Osteocyte (in vitro differentiated cells): ENCODE measurements around the gene LPXN. TPM values are rescaled to one million over a fixed set of nuclear protein-coding genes. Genes with fewer than 3 reads are reported as not detected.
"Not testable (repeated sequence)": the region's sequence is repeated elsewhere in the genome, so short reads cannot be mapped to it uniquely, and the experiment has no call there.

ENCODE experiments used
- DNase-seq: peaks from one replicate; pipeline ENCODE4 v3.0.0; 2021; ENCODE audit warnings: mixed read lengths; ENCODE audit not compliant: unreplicated experiment; ENCODE audit errors: extremely low spot score
- H3K27ac Mint-ChIP-seq: one replicate; pipeline ENCODE4 v1.8.0; 2021; ENCODE audit warnings: mild to moderate bottlenecking, mixed read lengths; ENCODE audit not compliant: unreplicated experiment
- H3K27me3 Mint-ChIP-seq: one replicate; pipeline ENCODE4 v1.8.0; 2021; ENCODE audit warnings: mixed read lengths; ENCODE audit not compliant: unreplicated experiment
- H3K36me3 Mint-ChIP-seq: one replicate; pipeline ENCODE4 v1.8.0; 2021; ENCODE audit warnings: mixed read lengths; ENCODE audit not compliant: unreplicated experiment
- H3K4me1 Mint-ChIP-seq: one replicate; pipeline ENCODE4 v1.8.0; 2021; ENCODE audit warnings: mixed read lengths; ENCODE audit not compliant: unreplicated experiment
- H3K4me3 Mint-ChIP-seq: one replicate; pipeline ENCODE4 v1.8.0; 2021; ENCODE audit warnings: mild to moderate bottlenecking, moderate library complexity, mixed read lengths; ENCODE audit not compliant: unreplicated experiment
- H3K9me3 Mint-ChIP-seq: one replicate; pipeline ENCODE4 v1.8.0; 2021; ENCODE audit warnings: mixed read lengths; ENCODE audit not compliant: unreplicated experiment
- CTCF ChIP-seq: fragments of 200-600 bp; sonication (generic); IDR thresholded peaks from 2 replicates; pipeline ENCODE4 v1.5.0; 2021; ENCODE audit warnings: antibody characterized with exemption, mild to moderate bottlenecking, moderate library complexity
- total RNA-seq: library from RNA; stranded (reverse); gene quantifications from 2 replicates; pipeline ENCODE4 v1.2.1, GENCODE V29; 2021

Gene LPXN
- total RNA-seq, 1 donor from 2014 or later = 7.3 TPM

- Mint-ChIP-seq H3K4me1 (peaks cover 46% of the 10 kb centered on the region), H3K27me3 (no peaks in the 10 kb centered on the region), H3K9me3 (no peaks in the 10 kb centered on the region), H3K27ac (peak overlapping the region; percentile 99), H3K36me3 (no peaks in the 10 kb centered on the region), H3K4me3 (peak overlapping the region; percentile 99)
- peak; percentile 60 for TF ChIP-seq CTCF
- DNase-seq = no peak
Measured at GRCh38 chr11:58576887-58577471, 1.3 kb upstream of the LPXN start.

GRCh38 chr11:58574881-58575280 is 775 bp downstream of the LPXN start:
- H3K4me1 Mint-ChIP-seq = peaks cover 28% of the 10 kb centered on the region
- peaks cover 4% of the 10 kb centered on the region for H3K36me3 Mint-ChIP-seq
- no peak overlapping the region for H3K27ac Mint-ChIP-seq
- no peak overlapping the region for H3K4me3 Mint-ChIP-seq
- no peaks in the 10 kb centered on the region for H3K9me3 Mint-ChIP-seq
- no peaks in the 10 kb centered on the region for H3K27me3 Mint-ChIP-seq
- TF ChIP-seq CTCF = no peak
- no peak for DNase-seq

- Mint-ChIP-seq H3K4me3 (no peak overlapping the region), H3K27ac (peak overlapping the region; percentile 67), H3K36me3 (peaks cover 9% of the 10 kb centered on the region), H3K27me3 (no peaks in the 10 kb centered on the region), H3K9me3 (no peaks in the 10 kb centered on the region), H3K4me1 (peaks cover 28% of the 10 kb centered on the region)
- no peak for TF ChIP-seq CTCF
- DNase-seq = no peak
Measured at GRCh38 chr11:58573451-58574104, 2.1 kb downstream of the LPXN start.

GRCh38 chr11:58572906-58573305 is 2.8 kb downstream of the LPXN start:
- H3K4me3 Mint-ChIP-seq = not testable (repeated sequence)
- Mint-ChIP-seq H3K27ac (peak overlapping the region; percentile 67), H3K4me1 (peaks cover 28% of the 10 kb centered on the region)

GRCh38 chr11:58567889-58568512 is 7.7 kb downstream of the LPXN start:
- no peak overlapping the region for H3K27ac Mint-ChIP-seq
- no peaks in the 10 kb centered on the region for H3K27me3 Mint-ChIP-seq
- H3K4me3 Mint-ChIP-seq = no peak overlapping the region
- no peak for DNase-seq
- no peaks in the 10 kb centered on the region for H3K4me1 Mint-ChIP-seq
- H3K36me3 Mint-ChIP-seq = peaks cover 18% of the 10 kb centered on the region
- peak; percentile 75 for TF ChIP-seq CTCF
- H3K9me3 Mint-ChIP-seq = no peaks in the 10 kb centered on the region

More at GRCh38 chr11:58572906-58573305, 2.8 kb downstream of the LPXN start:
- H3K27me3 Mint-ChIP-seq, H3K9me3 Mint-ChIP-seq, DNase-seq: not testable (repeated sequence)
- peaks cover 13% of the 10 kb centered on the region for H3K36me3 Mint-ChIP-seq
